Testis (tissue), 3 donors: ENCODE results near the gene CLCN3. TPM values are rescaled to one million over a fixed set of nuclear protein-coding genes. Genes with fewer than 3 reads are reported as not detected.

ENCODE experiments used
- DNase-seq: peaks from one replicate; pipeline ENCODE4 v3.0.0-alpha.2; 2019
- H3K27ac ChIP-seq, 2 donors: fragments of 200-600 bp; sonication (generic); one replicate each; pipeline ENCODE4 v1.5.1; 2019
- H3K27me3 ChIP-seq: fragments of 200-600 bp; sonication (generic); one replicate; pipeline ENCODE4 v1.5.1; 2019
- H3K36me3 ChIP-seq: fragments of 200-600 bp; sonication (generic); one replicate; pipeline ENCODE4 v1.5.1; 2017; ENCODE audit warnings: low read depth; ENCODE audit errors: missing control alignments
- H3K4me1 ChIP-seq: fragments of 200-600 bp; sonication (generic); one replicate; pipeline ENCODE4 v1.5.1; 2019
- H3K4me3 ChIP-seq, 2 donors: fragments of 200-600 bp; sonication (generic); one replicate each; pipeline ENCODE4 v1.5.1; 2017 to 2019
- H3K9me3 ChIP-seq: fragments of 200-600 bp; sonication (generic); one replicate; pipeline ENCODE4 v1.5.1; 2017
- POLR2A ChIP-seq: fragments of 450-650 bp; IDR thresholded peaks from one replicate; pipeline ENCODE4 v1.6.1; 2017; ENCODE audit warnings: antibody characterized with exemption, mild to moderate bottlenecking, moderate library complexity
- WGBS, 2 donors: methylation state at CpG; one replicate each; pipeline ENCODE4 v1.1.5; 2018; 5-methylcytosine and 5-hydroxymethylcytosine counted together
- intact Hi-C: fragments of 100-400 bp; cut with DNase I; formaldehyde crosslinking; loops from one replicate; pipeline ENCODE4 v1.15.1; 2023; ENCODE audit warnings: low total_unique reads
- polyA plus RNA-seq: library from polyadenylated mRNA; stranded (reverse); fragments of 350-450 nt; fragmentation: Illumina TruSeq; extraction: RNeasy Lipid Tissue Mini Kit (QIAGEN cat#74804); gene quantifications from one replicate; pipeline ENCODE4 v1.2.3, GENCODE V29; 2014; ENCODE audit warnings: low read depth, low replicate concordance; ENCODE audit not compliant: insufficient read depth
- total RNA-seq, 2 donors: library from RNA; depleted of rRNA; stranded (reverse); fragments of >200 nt; gene quantifications; one replicate each; pipeline ENCODE4 v1.2.3, GENCODE V29; 2016
- TF ChIP-seq, protein P1 (sequence below), 3 experiments: fragments of 450-650 bp in 2 of 3; fragments of 200-600 bp in 1 of 3; sonication (generic) in 1 of 3; IDR thresholded peaks; one replicate each; pipeline ENCODE4 v1.5.1; 2016 to 2019; ENCODE audit warnings: antibody characterized with exemption in 3 of 3, mild to moderate bottlenecking in 2 of 3, moderate library complexity in 1 of 3

Gene CLCN3
- total and polyA plus RNA-seq, 3 donors from 2014 or later: 63.0 to 97.4 (median 89.2) TPM

GRCh38 chr4:169601016-169601771, 19.2 kb upstream of the CLCN3 start:
- no peaks in the 10 kb centered on the region for H3K9me3 ChIP-seq
- H3K4me1 ChIP-seq: no peaks in the 10 kb centered on the region
- intact Hi-C loops: no loop called here
- H3K27me3 ChIP-seq: no peaks in the 10 kb centered on the region
- TF ChIP-seq, protein P1, sequence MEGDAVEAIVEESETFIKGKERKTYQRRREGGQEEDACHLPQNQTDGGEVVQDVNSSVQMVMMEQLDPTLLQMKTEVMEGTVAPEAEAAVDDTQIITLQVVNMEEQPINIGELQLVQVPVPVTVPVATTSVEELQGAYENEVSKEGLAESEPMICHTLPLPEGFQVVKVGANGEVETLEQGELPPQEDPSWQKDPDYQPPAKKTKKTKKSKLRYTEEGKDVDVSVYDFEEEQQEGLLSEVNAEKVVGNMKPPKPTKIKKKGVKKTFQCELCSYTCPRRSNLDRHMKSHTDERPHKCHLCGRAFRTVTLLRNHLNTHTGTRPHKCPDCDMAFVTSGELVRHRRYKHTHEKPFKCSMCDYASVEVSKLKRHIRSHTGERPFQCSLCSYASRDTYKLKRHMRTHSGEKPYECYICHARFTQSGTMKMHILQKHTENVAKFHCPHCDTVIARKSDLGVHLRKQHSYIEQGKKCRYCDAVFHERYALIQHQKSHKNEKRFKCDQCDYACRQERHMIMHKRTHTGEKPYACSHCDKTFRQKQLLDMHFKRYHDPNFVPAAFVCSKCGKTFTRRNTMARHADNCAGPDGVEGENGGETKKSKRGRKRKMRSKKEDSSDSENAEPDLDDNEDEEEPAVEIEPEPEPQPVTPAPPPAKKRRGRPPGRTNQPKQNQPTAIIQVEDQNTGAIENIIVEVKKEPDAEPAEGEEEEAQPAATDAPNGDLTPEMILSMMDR (IDR thresholded peaks at IDR 0.05): no peak
- H3K4me3 ChIP-seq: no peak overlapping the region
- no peak overlapping the region for H3K27ac ChIP-seq
- no peak for DNase-seq
- H3K36me3 ChIP-seq: peaks cover 2% of the 10 kb centered on the region

DNA sequence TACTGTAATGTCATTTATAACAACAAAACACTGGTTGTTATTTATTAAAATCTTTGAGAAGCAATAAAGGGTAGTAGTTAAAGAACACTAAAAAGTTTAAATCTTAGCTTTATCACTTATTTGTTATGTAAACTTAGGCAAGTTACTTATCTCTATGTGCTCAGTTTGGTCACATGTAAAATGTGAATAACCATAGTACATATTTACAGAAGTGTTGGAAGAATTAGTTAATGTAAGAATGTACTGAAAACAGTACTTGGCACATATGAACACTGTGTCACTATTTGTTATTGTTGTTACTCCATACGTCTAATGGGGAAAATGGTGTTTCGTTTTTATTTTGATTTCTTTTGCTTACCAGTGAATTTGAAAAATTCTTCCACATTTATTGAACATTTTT, 17.1 kb upstream of the CLCN3 start:
- H3K36me3 ChIP-seq: peaks cover 2% of the 10 kb centered on the region
- H3K9me3 ChIP-seq: no peaks in the 10 kb centered on the region
- intact Hi-C loops: no loop called here
- no peak overlapping the region for H3K4me3 ChIP-seq
- H3K27me3 ChIP-seq: no peaks in the 10 kb centered on the region
- H3K27ac ChIP-seq: no peak overlapping the region
- H3K4me1 ChIP-seq: no peaks in the 10 kb centered on the region
- 90 to 97% methylated on average over 2 of the region's 2 CpGs for WGBS, 2 donors
- TF ChIP-seq POLR2A: no peak
- TF ChIP-seq, protein P1 (IDR thresholded peaks at IDR 0.05): no peak
- no peak for DNase-seq

DNA sequence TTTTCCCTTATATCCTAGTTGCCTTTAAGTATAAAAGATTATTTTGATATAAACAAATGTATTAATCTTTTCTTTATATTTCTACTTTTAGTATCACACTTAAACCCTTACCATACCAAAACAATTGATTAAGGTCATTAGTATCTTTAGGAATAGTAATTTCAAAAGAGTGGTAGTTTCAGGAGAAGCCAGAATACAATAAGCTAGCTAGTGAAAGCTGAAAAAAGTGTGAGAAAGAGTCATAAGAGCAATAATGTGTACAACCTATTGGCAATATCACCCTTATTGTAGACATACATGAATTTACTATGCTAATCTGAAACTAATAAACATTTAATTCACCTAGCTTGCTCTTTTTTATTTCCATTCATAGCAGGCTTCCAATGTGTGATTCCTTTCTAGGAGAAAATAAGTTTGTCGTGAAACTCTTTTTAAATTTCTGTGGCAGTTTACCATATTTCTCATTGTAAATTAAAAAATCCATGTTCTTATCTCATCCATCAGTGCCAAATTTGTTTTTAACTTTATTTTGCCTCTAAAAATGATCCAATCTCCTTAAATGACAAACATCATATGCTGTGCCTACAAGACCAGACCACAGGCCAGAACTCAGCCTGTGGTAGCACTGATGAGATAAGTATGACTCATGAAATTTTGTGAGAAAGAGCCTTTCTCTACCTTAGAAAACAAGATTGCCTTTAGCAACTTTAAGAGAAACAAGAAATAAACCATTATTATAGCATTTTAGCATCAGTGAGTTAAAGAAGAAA, 16.1 kb upstream of the CLCN3 start:
- H3K4me1 ChIP-seq: no peaks in the 10 kb centered on the region
- H3K27ac ChIP-seq: no peak overlapping the region
- no peak overlapping the region for H3K4me3 ChIP-seq
- intact Hi-C loops: no loop called here
- 34 to 55% methylated on average over 1 of the region's 1 CpG for WGBS, 2 donors
- H3K27me3 ChIP-seq: no peaks in the 10 kb centered on the region
- no peak for TF ChIP-seq POLR2A
- TF ChIP-seq, protein P1 (IDR thresholded peaks at IDR 0.05): no peak
- no peaks in the 10 kb centered on the region for H3K9me3 ChIP-seq
- H3K36me3 ChIP-seq: peaks cover 2% of the 10 kb centered on the region
- no peak for DNase-seq

GRCh38 chr4:169604903-169605331, 15.5 kb upstream of the CLCN3 start:
- Histone ChIP-seq H3K4me1 (no peaks in the 10 kb centered on the region), H3K4me3 (no peak overlapping the region), H3K27ac (no peak overlapping the region), H3K9me3 (no peaks in the 10 kb centered on the region), H3K36me3 (peaks cover 2% of the 10 kb centered on the region), H3K27me3 (no peaks in the 10 kb centered on the region)
- TF ChIP-seq, protein P1 (IDR thresholded peaks at IDR 0.05): no peak
- no peak for TF ChIP-seq POLR2A
- intact Hi-C loops: no loop called here
- WGBS, 2 donors: 84 to 87% methylated on average over 1 of the region's 1 CpG
- no peak for DNase-seq
